GM19328 (cell line): ENCODE measurements around the gene RAP1GAP2.

Experiments
- ATAC-seq: cut with Tn5 transposase; IDR thresholded peaks from one replicate; pipeline ENCODE4 v1.9.1; 2021; ENCODE audit warnings: mild to moderate bottlenecking, moderate library complexity; ENCODE audit not compliant: unreplicated experiment

The RAP1GAP2 gene

GRCh38 chr17:2940352-2940751 lies 144.1 kb downstream of the RAP1GAP2 start:
- ATAC-seq, result no peak

- ATAC-seq, result no peak
These were observed 147.7 kb downstream of the RAP1GAP2 start for GRCh38 chr17:2943981-2944380.

GRCh38 chr17:2945299-2945698 lies 149.1 kb downstream of the RAP1GAP2 start:
- ATAC-seq, result no peak

- ATAC-seq, result no peak
These were observed 149.9 kb downstream of the RAP1GAP2 start for GRCh38 chr17:2946144-2946543.

- ATAC-seq, result no peak
These were observed 151.3 kb downstream of the RAP1GAP2 start for GRCh38 chr17:2947588-2947950.

GRCh38 chr17:2947996-2948550 lies 151.8 kb downstream of the RAP1GAP2 start:
- no peak for ATAC-seq

GRCh38 chr17:2948721-2949468 lies 152.7 kb downstream of the RAP1GAP2 start:
- ATAC-seq, result no peak

- ATAC-seq, result no peak
These were observed 153.3 kb downstream of the RAP1GAP2 start for GRCh38 chr17:2949469-2950044.

GRCh38 chr17:2950846-2951245 lies 154.6 kb downstream of the RAP1GAP2 start:
- ATAC-seq, result no peak

GRCh38 chr17:2952174-2952845 lies 156.1 kb downstream of the RAP1GAP2 start:
- no peak for ATAC-seq

GRCh38 chr17:2954898-2955445 lies 158.7 kb downstream of the RAP1GAP2 start:
- no peak for ATAC-seq

GRCh38 chr17:2955931-2956582 lies 159.8 kb downstream of the RAP1GAP2 start:
- ATAC-seq, result no peak

GRCh38 chr17:2957631-2958286 lies 161.5 kb downstream of the RAP1GAP2 start:
- no peak for ATAC-seq

GRCh38 chr17:2958706-2959222 lies 162.5 kb downstream of the RAP1GAP2 start:
- no peak for ATAC-seq

- no peak for ATAC-seq
These were observed 163.3 kb downstream of the RAP1GAP2 start for GRCh38 chr17:2959371-2960130.

GRCh38 chr17:2961446-2961845 lies 165.2 kb downstream of the RAP1GAP2 start:
- ATAC-seq, result no peak

GRCh38 chr17:2962236-2962635 lies 166.0 kb downstream of the RAP1GAP2 start:
- ATAC-seq, result no peak

GRCh38 chr17:2962729-2963128 lies 166.5 kb downstream of the RAP1GAP2 start:
- no peak for ATAC-seq

- no peak for ATAC-seq
These were observed 167.2 kb downstream of the RAP1GAP2 start for GRCh38 chr17:2963332-2964027.
